Right kidney (tissue), 1 donor: ENCODE data around the gene ZNF678.

Experiments
- DNase-seq: peaks from one replicate; pipeline ENCODE4 v3.0.0-alpha.2; 2016

The ZNF678 gene

DNA sequence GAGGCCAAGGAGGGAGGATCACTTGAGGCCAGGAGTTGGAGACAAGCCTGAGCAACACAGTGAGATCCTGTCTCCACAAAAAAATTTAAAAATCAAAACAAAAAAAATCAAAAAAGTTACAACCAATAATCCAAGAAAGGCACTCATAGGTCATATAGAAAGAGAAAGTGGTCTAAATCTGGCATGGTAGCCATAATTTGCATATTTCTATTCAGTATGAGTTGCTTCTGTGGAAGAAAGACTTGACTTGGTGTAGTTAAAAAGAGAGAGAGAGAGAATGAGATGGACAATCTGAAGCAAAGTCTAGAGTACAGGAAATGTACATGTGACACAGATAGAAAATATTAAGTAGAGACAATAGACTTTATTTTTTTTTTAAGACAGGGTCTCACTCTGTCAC lies 149.3 kb downstream of the ZNF678 start:
- no peak for DNase-seq

- DNase-seq, result no peak
Observed at GRCh38 chr1:227718932-227719331, 155.6 kb downstream of the ZNF678 start.

- no peak for DNase-seq
Observed at GRCh38 chr1:227723474-227723873, 160.1 kb downstream of the ZNF678 start.

DNA sequence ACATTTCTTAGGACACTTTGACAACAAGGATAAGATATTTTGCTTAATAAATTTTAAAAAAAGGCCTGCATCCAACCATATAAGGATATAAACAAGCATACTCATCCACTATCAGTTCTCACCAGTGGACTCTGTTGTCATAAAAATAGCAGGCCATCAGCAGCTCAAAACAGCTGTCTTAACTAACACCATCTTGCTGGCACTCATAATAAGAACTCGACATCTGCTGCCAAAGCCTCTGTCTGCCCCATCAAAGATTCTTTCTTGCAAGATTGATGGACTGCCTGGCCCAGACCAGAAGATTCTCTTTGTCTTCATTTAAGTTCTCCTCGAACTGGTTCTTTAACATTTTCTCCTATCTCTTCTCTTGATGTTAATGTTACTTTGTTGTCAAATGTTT lies 161.7 kb downstream of the ZNF678 start:
- DNase-seq, result no peak

- no peak for DNase-seq
Observed at GRCh38 chr1:227726318-227726717, 163.0 kb downstream of the ZNF678 start.
